GM12864 (cell line): Measurements from ENCODE around the gene IFFO2.

Source experiments
- DNase-seq: peaks from one replicate; pipeline ENCODE4 v3.0.0-alpha.2; 2011; ENCODE audit warnings: low read depth
- H3K4me3 ChIP-seq: 2 replicates; pipeline ENCODE4 v1.5.1; 2011; ENCODE audit warnings: mild to moderate bottlenecking, low read depth, low read length, control low read depth
- CTCF ChIP-seq: IDR thresholded peaks from 2 replicates; pipeline ENCODE4 v1.5.1; 2011; ENCODE audit warnings: low read depth, mild to moderate bottlenecking, moderate library complexity, low read length, control low read depth, inconsistent platforms; ENCODE audit errors: missing control alignments

Gene IFFO2

GRCh38 chr1:18885311-18886002 is 71.0 kb downstream of the IFFO2 start:
- no peak overlapping the region for H3K4me3 ChIP-seq
- TF ChIP-seq CTCF: no peak
- DNase-seq: no peak

GRCh38 chr1:18884727-18885126 is 71.7 kb downstream of the IFFO2 start:
- DNase-seq: no peak
- no peak for TF ChIP-seq CTCF
- no peak overlapping the region for H3K4me3 ChIP-seq

GRCh38 chr1:18884419-18884717 is 72.1 kb downstream of the IFFO2 start:
- no peak for TF ChIP-seq CTCF
- H3K4me3 ChIP-seq: no peak overlapping the region
- no peak for DNase-seq

- no peak overlapping the region for H3K4me3 ChIP-seq
- TF ChIP-seq CTCF: peak; percentile 98
- peak; percentile 13 for DNase-seq
Observed at GRCh38 chr1:18883636-18884418, 72.6 kb downstream of the IFFO2 start.

- no peak for DNase-seq
- H3K4me3 ChIP-seq: no peak overlapping the region
- no peak for TF ChIP-seq CTCF
Observed at GRCh38 chr1:18883079-18883478, 73.4 kb downstream of the IFFO2 start.

GRCh38 chr1:18882486-18882885 is 74.0 kb downstream of the IFFO2 start:
- TF ChIP-seq CTCF: no peak
- DNase-seq: no peak
- H3K4me3 ChIP-seq: no peak overlapping the region
